DMS79 (cell line): ENCODE data around the gene SH3RF1.

ENCODE experiments used
- DNase-seq: peaks from one replicate; lab custom pipeline; 2025; lab: John Stamatoyannopoulos, UW

SH3RF1 gene

GRCh38 chr4:169275180-169275579 is 4.4 kb upstream of the SH3RF1 start:
- no peak for DNase-seq

- no peak for DNase-seq
These were observed 3.3 kb upstream of the SH3RF1 start for GRCh38 chr4:169274033-169274432.

GRCh38 chr4:169272265-169272886 is 1.6 kb upstream of the SH3RF1 start:
- no peak for DNase-seq

- DNase-seq, result no peak
These were observed 894 bp upstream of the SH3RF1 start for GRCh38 chr4:169271692-169272007.

- no peak for DNase-seq
These were observed 593 bp downstream of the SH3RF1 start for GRCh38 chr4:169269916-169270809.

- DNase-seq, result no peak
These were observed 1.6 kb downstream of the SH3RF1 start for GRCh38 chr4:169268951-169269760.

- DNase-seq, result no peak
These were observed 3.7 kb downstream of the SH3RF1 start for GRCh38 chr4:169267070-169267469.

GRCh38 chr4:169266661-169267060 is 4.1 kb downstream of the SH3RF1 start:
- DNase-seq, result no peak

- DNase-seq, result no peak
These were observed 4.7 kb downstream of the SH3RF1 start for GRCh38 chr4:169266081-169266480.

GRCh38 chr4:169263791-169264392 is 6.9 kb downstream of the SH3RF1 start:
- no peak for DNase-seq

GRCh38 chr4:169260217-169260866 is 10.4 kb downstream of the SH3RF1 start:
- no peak for DNase-seq

- no peak for DNase-seq
These were observed 11.5 kb downstream of the SH3RF1 start for GRCh38 chr4:169259271-169259670.

GRCh38 chr4:169258141-169258540 is 12.6 kb downstream of the SH3RF1 start:
- no peak for DNase-seq

- no peak for DNase-seq
These were observed 13.6 kb downstream of the SH3RF1 start for GRCh38 chr4:169256856-169257761.

- DNase-seq, result no peak
These were observed 14.6 kb downstream of the SH3RF1 start for GRCh38 chr4:169256101-169256612.

- no peak for DNase-seq
These were observed 16.2 kb downstream of the SH3RF1 start for GRCh38 chr4:169254546-169254983.

- DNase-seq, result no peak
These were observed 16.9 kb downstream of the SH3RF1 start for GRCh38 chr4:169253904-169254303.

GRCh38 chr4:169253113-169253671 is 17.6 kb downstream of the SH3RF1 start:
- no peak for DNase-seq

- no peak for DNase-seq
These were observed 18.2 kb downstream of the SH3RF1 start for GRCh38 chr4:169252339-169253112.
